Femur (tissue), 1 donor: ENCODE results near the gene C16orf90.
A peak's percentile ranks its signal among the peaks of the same experiment; 100 is the strongest.

ENCODE experiments used
- DNase-seq: peaks from one replicate; pipeline ENCODE4 v3.0.0-alpha.2; 2017

C16orf90 gene, protein sequence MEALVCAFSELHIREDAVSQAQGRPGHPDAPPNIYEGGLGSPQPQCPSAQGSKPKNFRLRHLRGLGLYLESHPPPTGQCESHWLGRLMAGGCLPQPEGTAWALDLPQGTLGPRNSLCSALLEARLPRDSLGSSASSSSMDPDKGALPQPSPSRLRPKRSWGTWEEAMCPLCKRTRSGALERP

DNA sequence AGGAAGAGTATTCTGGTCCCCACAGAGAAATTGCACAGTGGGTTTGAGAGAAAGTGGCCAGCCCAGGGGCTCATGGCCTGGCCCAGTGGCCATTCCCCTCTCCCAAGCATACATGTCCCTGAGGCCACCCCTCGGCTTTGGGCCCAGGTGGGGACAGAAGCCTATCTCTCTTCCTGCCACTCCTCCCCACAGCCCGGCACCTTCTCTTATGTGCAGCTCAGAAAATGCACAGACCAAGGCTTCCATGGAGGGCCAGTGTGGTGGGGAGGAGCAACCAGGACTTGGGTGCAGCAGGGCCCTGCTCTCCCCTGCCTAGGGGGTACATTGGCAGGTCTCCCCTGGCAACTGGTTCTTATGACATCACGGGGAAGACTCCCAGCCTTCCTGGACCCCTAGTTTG is at the start of gene C16orf90:
Gene C16orf90, minus strand, starts transcription at position 314 of the 400 bp plus-strand sequence. Its CDS starts 68 bp downstream, at position 246.
- no peak for DNase-seq

DNA sequence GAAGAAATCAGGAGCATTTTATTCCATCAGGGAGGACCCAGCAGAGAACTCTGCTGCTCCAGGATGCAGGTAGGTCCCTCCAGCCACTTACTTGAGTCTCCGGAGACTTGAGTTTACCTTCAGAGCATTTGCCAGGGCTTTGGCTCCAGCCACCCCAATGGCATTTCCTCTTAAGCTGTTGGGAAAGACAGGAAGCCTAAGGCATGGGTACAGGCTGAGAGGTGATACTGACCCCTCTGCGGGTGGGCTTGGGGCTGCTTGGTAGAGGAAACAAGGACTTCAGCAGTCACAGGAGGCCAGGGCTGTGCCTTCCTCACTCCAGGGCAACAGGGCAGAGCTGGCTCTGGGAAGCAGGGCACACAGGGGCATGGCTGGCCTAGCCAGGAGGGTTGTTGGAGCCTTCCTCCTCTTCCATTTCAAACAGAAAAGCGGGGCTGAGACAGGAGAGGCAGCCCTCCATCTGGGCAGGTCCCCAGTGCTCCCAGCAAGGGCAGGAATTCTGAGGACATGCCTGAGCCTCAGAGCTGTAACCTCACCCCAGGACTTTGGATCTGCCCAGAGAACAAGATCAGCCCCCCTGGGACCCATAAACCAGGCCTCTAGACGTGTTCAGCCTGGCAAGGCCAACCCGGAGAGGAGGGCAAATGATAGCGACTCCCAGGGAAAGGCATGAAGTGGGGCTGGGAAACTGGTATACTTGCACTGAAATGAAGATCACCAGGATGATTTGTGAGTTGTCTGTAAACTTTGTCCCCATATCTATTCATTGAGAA is 47.5 kb upstream of the C16orf90 start:
- no peak for DNase-seq

DNA sequence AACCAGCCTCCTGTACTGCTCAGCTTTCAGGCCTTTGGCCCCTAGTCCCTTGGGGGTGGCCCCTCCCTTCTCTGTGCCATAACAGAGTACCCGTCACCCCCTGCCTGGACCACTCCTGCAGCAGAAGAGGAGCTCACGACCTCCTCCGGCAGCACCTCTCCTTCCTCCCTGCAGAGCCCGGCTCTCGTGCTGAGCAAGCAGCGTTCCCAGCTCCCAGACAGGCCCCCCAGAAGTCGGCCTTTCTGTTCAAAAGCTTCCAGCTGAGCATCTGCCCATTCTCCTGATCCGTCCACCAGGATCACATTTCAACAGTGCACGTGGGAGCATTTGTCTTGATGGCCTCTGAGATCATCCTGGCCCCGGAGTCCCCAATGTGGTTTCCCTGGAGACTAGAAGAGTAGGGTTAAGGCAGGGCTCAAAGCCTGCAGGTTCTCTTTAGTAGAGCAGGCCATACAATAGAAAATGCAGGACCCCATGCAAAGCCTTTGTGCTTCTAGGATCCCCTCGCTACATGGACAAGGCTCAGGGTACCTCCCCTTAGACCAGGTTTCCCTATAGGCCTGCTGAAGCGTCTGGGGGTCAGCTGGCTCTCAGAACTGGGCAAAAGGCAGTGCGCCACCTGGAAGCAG is 46.4 kb upstream of the C16orf90 start:
- no peak for DNase-seq

DNA sequence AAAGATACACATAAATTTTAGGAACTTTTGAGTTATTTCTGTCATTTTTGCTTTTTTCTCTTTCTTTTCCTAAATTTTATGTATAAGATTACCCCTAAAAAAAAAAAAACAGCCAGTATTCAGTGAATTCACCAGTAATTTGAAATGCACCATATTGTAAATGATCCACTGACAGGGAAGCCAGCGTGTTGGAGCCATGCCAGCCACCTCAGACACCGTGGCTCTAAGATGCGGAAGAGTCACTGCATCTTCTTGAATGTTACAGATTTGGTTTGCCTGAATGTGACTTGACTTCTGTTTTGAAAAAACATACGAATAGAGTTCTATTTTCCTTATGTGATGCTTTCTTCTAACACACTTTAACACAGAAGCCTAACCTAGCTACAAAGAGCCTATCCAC is 42.9 kb upstream of the C16orf90 start:
- DNase-seq, result no peak

DNA sequence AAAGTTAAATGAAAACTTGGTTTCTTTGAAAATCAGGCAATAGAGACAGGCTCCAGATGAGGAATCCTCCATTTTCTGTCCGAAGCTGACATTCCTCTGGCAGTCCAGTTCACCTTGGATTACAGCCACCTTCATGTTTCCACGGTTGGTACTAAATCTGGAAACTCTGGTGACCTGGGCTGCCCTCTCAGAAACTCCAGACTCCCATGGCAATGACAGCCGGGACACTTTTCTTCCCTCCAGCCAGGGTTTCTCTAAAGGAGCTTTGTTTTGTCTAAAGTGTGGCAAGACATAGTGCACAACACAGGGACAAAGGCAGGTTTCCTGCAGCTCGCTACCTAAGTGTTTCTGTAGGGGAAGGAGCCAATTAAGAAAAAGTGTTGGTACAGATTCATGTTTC is 41.6 kb upstream of the C16orf90 start:
- DNase-seq, result peak; percentile 42

DNA sequence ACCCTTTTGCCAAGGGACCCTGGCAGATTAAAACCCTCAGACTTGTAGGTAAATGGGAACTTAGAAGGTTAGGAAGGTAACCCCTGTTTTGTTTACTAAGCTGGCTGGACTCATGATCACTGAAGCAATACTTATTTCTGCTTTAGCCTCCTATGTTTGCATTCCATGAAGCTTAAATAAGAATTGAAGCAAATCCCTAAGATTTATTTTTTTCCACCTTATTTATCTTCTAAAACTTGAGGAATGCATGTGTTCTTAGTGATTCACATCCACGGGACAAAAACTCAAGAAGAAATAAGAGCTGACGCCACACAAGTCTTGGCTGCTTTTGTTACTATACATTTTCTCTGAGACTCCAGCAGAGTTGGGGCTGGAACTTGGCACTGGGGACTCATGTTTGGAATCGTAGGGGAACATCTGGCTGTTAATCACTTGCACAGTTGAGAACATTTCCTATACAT is 41.0 kb upstream of the C16orf90 start:
- DNase-seq, result peak; percentile 76

DNA sequence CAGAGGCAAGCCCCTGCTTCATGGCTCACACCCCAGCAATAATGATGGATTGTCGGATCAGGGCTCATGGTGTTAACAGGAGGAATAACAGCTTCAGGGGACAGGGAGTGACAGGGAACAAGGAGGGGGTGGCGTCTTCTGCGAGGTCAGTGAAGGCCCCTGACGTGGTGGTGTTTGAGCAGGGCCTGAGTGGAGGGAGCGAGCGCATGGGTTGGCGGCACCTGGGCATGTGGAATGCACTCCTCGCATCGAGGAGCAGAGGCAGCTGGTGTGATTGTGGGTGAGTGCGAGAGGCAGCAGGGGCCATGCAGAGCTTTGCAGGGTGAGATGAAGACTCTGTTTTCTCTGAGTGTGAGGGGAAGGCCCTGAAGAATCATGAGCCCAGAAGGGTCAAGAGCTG is 38.8 kb upstream of the C16orf90 start:
- DNase-seq, result no peak

DNA sequence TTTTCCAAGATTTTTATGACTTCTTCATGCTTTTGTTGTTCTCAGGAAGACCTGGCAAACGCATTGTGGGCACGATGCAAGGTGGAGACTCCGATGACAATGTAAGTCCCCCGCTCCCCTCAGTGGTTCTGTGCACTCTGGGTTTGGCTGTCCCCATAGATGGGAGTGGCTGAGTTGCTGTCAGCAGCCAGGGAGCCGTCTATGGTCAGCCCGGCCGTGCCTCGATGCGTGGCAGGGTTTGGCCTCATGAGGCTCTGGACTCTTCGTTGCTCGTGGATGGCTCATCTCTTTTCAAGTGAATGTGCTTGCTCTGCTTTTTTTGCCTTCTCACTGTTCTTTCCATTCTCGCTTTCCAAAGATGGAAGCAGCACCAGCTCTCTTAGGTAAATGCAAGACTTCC is 37.5 kb upstream of the C16orf90 start:
- DNase-seq, result no peak

DNA sequence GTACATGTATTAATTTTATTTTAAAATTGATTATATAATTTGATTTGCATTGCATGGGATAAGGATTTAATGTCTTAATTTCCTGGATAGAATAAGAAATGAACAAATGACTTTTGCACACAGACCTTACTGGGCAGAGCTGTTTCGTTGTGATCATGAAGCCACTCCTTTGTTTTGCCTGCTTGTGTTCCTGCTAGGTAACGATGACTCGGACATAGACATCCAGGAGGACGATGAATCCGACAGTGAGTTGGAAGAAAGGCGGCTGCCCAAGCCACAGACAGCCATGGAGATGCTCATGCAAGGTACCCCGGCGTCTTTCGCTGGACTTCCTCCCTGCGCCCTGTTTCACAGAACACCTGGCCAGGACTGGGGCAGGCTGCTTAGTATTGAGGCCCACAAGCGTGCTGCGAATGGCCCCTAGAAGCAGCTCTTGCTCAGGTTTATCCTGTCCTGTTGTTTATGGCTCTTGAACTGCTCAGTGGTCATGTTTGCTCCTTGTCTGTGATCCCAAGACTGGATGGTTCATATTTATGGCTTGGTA is 35.2 kb upstream of the C16orf90 start:
- DNase-seq, result no peak

DNA sequence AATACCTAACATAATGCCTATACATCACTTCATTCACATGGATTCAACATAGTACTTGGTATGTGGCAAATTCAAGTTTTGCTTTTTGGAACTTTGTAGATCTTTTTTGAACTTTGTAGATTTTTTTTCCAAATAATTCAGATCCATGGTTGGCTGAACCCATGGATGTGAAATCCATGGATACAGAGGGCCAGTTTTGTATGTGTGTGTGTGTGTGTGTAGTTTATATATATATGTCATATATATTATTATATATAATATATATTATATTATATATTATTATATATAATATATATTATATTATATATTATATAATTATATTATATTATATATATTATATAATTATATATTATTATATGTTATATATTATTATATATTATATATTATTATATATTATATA is 33.9 kb upstream of the C16orf90 start:
- no peak for DNase-seq

DNA sequence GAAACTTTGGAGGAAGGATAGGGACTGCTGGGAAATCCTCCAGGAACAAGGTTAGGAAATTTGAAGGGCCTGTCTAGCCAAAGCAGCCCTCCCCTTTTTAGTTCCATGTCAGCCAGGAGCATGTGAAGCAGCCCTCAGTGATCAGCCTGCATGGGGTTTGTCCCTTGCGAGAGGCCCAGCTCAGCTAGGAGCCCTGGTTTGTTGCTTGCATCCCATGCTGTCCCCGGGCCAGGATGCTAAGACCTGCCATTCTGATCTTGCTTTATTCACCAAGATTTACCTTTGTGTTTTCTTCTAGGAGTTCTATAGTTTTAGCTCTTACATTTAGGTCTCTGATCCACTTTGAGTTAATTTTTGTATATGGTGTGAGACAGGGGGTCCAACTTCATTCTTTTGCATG is 33.1 kb upstream of the C16orf90 start:
- no peak for DNase-seq

DNA sequence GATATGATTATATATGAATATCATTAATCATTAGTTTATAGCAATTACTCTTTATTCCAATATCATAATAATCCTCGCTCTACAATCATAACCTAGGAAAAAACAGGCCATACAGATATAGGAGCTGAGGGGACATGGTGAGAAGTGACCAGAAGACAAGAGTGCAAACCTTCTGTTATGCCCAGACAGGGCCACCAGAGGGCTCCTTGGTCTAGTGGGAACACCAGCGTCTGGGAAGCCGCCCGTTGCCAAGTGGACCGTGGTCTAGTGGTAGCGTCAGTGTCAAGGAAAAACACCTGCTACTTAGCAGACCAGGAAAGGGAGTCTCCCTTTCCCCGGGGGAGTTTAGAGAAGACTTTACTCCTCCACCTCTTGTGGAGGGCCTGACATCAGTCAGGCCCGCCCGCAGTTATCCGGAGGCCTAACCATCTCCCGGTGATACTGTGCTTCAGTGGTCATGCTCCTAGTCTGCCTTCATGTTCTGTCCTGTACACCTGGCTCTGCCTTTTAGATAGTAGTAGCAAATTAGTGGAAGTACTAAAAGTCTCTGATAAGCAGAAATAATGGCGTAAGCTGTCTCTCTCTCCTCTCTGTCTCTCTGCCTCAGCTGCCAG is 32.0 kb upstream of the C16orf90 start:
- peak; percentile 68 for DNase-seq

DNA sequence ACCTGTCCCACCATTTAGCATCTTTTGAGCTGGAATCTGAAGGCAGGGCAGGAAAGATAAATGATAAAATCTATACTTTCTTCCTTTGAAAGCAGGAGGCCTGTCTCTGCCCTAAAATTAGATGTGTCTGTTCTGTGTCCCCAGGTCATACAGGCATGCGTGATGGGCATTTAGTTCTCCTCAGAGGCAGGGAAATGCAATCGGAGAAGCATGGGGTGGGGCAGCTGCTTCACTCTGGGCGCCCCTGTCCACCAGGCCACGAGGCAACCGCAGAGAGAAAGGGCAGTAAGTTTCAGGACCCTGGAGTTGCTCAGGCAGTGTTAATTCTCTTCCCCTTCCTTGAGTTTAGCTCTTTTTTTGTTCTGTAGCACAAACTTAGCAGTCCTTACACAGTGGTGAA is 30.7 kb upstream of the C16orf90 start:
- DNase-seq, result no peak

DNA sequence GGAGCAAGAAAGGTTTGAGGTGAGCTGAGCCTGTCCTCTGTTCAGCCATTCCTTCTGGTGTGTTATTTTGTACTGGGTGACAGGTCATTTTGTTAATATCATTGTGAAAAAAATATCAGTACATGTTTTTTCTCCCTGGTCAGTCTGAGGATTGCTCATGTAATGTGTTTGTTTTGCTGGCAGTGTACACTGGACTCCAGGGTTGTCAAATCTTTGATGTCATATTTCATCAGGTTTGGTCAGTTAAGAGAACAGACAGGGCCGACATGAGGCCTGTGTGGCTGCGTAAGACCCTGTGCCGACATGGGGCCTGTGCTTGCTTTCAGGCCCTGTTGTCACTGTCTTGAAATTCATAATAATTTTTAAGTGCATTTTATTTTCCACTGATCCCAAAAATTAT is 28.0 kb upstream of the C16orf90 start:
- no peak for DNase-seq

DNA sequence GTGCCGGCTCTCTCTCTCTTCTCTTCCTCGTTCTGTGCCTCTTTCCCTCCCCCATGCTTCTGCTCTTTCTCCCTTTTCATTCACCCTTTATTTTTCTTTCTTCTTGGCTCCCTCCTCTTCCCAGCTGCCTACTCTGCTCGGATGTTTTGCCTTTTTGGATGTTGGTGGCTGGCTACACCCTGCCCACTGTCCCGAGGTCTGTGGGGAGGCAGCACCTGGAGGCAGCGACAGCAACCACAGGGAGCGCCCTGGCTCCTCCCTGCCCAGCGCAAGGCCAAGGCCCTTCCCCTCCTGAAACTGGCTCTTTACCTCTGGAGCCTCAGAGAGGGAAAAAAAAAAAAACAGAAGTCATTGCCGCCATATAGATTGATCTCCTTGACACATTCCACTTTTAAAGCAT is 25.6 kb upstream of the C16orf90 start:
- peak; percentile 63 for DNase-seq

DNA sequence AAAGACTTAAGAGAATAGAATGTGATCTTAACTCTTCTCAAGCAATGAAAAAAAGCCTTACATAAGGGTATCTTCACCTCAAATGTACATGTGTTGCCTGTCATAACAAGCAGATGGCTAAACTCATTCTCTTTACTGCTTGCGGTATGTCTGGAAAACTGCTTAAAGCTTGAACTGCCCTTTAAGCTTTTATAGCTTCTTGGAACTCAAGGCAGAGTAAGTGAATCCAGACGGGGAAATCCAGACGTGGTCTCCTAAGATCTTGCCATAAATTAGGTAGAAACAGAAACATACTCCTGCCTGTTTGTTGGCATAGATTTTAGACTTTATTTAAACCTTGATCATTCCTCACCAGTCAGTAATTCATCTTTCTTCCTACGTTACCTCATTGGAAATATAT is 25.1 kb upstream of the C16orf90 start:
- peak; percentile 73 for DNase-seq

DNA sequence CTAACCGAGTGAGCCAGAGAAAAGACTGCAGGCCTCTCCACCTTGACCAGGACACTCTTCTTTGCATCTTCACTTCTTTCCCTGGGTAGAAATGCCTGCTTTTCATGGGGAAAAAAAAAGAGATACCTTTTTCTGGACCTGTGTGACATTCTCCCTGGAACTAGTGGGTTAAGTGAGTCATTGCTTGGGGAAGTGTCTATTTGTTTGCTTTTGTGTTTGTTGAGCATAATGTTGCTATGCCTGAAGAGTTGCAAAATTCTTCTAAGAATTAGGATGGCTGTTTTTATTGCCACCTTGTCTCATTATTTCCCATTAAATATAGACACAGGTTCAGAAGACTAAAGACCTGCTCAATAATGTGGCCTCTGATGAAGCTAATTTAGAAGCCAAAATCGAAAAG is 24.3 kb upstream of the C16orf90 start:
- no peak for DNase-seq

DNA sequence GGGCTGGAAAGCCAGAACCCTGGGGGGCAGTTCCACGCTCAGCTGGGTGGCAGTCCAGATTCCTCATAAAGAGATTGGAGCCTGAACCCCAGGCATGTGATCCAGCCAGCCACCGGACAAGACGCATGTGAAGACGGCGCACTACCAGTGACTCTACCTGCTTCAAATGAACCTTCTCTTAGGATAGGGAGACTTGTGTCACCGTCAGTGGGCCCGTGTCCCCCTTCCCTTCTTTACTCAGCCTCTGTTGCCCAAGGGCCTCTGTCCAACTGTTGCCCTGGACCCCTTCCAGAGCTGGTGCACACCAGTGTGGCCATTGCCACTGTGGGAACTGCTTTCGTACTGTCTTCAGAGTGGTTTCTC is 23.7 kb upstream of the C16orf90 start:
- DNase-seq, result no peak

DNA sequence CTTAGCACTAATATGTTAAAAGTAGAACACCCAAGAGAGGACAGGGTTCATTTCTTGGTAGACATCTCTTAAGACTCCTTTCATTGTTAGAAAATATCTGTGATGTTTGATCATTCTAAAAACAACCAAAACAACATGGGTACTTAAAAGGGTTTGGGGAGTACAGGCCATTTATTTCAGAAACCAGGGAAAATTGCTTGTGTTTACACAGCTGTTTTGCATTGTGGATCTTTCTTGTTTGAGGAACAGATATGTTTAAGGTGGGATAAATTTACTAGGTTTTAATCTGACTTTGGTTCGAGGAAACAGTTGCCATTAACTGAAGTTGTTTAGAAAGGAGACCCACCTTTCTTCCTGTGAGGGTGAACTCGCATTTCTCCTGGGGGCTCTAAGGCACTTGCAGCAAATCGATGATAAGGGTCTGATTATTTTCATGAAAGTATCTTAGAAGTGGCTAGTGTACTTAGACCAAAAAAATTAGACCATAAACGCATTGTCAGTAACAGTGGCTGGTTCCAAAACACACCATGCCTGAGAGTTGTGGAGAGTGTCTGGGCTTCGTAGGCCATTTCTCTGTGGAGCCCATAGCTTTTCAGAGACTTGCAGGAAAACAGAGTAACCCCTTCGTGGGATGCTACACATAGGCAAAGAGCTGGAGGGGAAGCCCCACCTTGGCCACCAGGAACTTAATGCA is 23.1 kb upstream of the C16orf90 start:
- DNase-seq, result no peak

DNA sequence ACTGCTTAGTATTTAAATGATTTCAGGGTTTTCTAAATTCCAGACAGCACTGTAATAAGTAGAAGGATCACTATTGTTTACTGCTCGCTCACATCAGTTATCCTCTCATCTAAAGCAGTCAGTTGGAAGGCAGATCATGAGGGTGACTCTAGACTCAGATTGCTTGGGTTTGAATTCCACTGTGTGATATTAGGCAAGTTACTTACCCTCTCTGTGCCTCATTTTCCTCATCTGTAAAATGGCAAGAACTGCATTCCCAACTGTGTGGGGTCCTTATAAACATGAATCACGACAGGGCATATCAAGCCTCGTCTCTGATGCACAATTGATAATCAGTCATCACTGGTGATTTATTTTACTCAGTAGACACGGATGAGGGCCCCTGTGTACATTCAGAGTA is 20.6 kb upstream of the C16orf90 start:
- no peak for DNase-seq

DNA sequence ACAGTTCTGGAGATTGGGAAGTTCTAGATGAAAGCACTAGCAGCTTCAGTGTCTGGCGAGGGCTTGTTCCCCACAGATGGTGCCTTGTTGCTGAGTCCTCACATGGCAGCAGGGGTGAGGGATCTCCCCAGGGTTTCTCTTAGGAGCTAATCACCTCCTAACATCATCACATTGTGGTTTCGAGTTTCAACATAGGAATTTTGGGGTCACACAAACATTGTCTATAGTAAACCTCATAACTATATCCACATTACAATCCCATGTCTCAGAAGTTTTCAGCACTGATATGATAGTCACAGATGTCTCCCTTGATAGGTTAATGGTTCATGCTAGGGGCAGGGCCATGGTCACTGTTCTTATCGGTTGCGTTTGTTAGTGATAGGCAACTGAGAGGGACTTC is 19.3 kb upstream of the C16orf90 start:
- no peak for DNase-seq

DNA sequence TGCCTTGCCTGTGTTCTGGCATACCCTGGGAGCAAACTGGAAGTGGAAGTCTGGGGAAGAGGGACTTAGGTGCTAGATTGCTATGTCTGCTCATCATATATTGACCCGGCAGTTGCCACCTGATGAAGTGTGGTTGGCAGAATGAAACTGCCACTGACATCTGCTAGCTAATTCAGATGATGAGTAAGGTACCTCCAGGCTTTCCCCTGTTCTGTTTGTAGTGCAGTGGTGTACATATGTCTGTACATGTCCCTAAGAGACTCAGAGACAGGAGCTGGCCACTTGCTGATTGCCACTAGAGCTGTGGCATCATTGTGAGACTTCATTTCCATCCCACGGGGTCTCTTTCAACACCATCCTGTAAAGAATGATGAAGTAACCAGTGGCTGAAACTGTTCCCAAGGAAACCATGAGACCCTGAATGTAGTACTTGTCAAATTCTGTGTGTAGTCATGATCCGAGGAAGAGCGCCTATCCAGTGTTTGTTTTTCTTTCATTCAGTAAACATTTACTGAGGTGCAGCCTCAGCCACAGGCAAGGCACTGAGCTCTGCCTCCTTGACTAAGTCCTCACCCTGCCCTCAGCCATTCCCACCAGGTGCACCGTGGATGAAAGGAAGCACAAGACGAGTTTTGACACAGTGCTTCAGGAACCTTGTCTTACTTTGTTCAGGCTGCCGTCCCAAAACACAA is 18.7 kb upstream of the C16orf90 start:
- no peak for DNase-seq
